GM10266 (cell line): Measurements from ENCODE around the gene IFNK.

Experiments used
- DNase-seq: peaks from one replicate; pipeline ENCODE4 v3.0.0; 2012; ENCODE audit errors: extremely low spot score
- TF ChIP-seq, protein P1 (sequence below): IDR thresholded peaks from 2 replicates; pipeline ENCODE4 v1.5.1; 2012; ENCODE audit warnings: mild to moderate bottlenecking, low read depth; ENCODE audit not compliant: control insufficient read depth, insufficient read depth; ENCODE audit errors: missing control alignments

The IFNK gene

DNA sequence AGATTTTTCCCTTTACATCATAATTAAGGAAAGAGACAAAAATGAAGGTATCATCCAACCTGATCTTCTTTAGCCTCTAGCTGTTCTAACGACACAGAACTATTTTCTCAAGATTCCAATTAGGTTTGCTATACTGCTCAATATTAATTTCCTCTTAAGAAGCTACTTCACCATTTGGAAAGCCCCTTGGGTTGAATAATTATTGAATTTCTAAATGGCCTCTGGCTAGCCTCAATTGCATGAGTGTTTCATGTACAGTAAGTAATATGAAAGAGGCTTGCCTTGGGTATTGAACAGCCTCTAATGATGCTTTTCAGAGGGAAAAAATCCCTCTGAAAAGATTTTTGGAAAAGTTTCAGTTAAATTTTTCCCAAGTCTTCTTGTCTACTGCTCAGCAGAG lies 9.2 kb downstream of the IFNK start:
- TF ChIP-seq, protein P1, sequence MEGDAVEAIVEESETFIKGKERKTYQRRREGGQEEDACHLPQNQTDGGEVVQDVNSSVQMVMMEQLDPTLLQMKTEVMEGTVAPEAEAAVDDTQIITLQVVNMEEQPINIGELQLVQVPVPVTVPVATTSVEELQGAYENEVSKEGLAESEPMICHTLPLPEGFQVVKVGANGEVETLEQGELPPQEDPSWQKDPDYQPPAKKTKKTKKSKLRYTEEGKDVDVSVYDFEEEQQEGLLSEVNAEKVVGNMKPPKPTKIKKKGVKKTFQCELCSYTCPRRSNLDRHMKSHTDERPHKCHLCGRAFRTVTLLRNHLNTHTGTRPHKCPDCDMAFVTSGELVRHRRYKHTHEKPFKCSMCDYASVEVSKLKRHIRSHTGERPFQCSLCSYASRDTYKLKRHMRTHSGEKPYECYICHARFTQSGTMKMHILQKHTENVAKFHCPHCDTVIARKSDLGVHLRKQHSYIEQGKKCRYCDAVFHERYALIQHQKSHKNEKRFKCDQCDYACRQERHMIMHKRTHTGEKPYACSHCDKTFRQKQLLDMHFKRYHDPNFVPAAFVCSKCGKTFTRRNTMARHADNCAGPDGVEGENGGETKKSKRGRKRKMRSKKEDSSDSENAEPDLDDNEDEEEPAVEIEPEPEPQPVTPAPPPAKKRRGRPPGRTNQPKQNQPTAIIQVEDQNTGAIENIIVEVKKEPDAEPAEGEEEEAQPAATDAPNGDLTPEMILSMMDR, result no peak
- no peak for DNase-seq

DNA sequence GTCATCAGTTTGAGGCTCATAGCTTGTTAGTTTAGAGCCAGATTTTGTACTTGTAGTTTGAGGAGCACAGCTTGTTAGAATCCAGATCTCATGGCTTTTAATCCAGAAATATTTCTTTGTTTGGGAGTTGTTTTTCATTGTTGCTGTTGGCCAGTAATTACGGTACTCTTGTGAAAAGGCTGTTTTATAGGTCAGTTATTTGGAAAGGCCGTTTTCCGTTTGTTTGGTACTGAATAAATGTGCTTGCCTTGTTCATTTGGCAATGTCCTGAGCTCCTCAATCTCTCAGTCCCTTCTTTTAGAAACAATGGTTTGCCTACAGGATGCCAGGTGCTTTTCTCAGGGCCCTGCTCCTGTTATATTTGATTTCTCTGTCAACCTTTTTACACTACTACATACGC lies 10.0 kb downstream of the IFNK start:
- no peak for DNase-seq
- TF ChIP-seq, protein P1, result no peak

DNA sequence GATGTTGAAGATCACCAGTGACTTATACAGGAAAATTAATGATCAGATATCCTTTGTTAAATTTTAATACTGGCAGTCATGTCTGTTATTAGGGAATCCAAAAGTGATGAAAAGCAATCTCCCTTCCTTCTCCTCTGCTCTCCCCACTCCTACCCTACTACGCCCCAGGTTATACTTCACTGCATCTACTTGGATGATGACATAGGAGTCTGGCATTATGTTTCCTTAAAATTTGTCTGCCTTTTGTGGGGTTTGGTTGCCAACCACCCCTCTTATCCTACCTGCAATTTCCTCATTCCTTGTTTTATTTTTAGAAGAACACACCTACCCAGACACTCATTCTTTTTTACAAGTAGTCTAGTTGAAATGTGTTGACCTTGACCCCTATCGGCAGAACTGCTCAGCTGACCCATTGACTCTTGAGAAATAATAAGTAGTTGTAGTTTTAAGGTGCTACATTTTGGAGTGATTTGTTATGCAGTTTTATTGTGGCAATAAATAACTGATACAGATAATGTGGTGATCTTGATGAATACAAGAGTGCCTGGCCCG lies 10.6 kb downstream of the IFNK start:
- TF ChIP-seq, protein P1, result no peak
- no peak for DNase-seq

DNA sequence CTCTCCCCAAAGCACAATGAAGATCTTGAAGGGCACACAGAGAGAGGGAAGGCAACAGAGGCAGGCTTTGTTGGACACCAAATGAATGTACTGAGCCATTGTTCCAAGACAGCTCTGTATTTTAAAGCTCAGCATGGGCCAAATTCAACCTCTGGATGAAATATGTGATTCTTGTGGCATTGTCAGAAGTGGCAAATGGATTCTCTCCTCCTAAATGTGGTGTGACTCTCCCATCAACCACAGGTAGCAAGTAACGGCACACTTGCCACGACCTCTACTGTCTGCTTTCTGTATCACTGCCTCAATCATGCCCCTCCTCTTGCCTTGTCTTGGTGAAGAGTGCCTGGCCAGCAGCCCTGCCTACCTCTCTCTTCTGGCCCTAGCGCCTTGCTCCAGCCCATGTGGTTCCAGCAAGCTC lies 11.6 kb downstream of the IFNK start:
- TF ChIP-seq, protein P1, result peak; percentile 38
- DNase-seq, result peak; percentile 48

DNA sequence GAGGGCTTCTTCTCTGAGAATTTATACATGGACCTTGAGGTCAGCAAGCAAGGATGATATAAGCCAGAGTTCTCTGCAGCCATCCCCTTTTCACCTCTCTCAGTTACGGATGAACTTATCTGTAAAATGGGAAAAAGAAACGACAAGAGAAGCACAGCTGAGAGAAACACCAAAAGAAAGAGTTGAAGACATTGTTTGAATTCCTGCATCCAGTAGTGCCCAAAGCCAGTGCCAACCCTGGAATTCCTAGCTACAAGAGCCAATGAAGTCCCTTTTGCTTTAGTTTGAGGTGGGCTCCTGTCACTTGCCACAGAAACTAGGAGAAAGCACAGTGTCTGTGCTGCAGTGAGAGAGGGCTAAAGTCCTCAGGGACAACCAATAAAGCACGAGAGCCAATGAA lies 12.1 kb downstream of the IFNK start:
- DNase-seq, result no peak
- TF ChIP-seq, protein P1, result no peak

DNA sequence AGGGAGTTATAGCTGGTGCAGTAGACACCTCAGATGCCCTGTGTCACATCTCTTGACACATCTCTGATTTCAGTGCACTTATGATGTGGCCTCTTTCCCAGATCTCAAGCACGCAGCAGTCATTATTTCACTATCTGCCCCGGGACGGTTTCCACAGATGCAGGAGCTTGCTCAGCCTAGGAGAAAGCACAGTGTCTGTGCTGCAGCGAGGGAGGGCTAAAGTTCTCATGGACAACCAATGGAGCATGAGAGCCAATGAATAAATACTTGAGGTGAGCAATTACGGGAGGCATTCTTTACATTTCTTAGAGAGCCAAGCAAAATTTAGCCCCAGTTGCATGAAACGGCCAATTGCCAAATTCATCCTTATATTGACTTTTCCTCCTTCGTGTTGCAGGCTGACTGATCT lies 12.9 kb downstream of the IFNK start:
- DNase-seq, result no peak
- TF ChIP-seq, protein P1, result no peak

DNA sequence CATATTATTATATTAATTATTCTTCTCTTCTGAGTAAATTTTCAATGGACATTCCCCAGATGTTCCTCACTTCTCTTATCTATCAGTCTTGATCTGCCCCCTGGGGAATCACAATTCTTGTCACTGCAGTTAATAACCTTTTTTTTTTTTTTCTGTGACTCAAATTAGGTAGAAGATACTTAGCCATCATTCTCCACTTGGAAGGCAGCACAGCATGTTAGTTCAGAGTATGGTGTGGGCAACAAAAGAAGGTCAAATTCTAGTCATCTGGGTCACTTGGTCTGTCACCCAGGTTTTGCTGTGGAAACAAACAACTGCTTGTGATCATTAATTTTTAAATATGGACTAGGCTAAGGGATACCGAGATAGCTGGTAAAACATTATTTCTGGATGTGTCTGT lies 13.7 kb downstream of the IFNK start:
- no peak for DNase-seq
- TF ChIP-seq, protein P1, result no peak
